GM23338 (cell line): ENCODE measurements around the gene ABAT. TPM values are rescaled to one million over a fixed set of nuclear protein-coding genes. Genes with fewer than 3 reads are reported as not detected.

Experiments used
- ATAC-seq: fragments of 200-7000 bp; cut with Tn5 transposase; 3 replicates; pipeline ENCODE4 v1.9.1; 2020
- DNase-seq: peaks from one replicate; pipeline ENCODE4 v3.0.0-alpha.2; 2015; ENCODE audit warnings: low spot score
- H2AFZ ChIP-seq: fragments of 200-600 bp; sonication (generic); 2 replicates; pipeline ENCODE4 v1.8.0; 2016; ENCODE audit warnings: antibody characterized with exemption, mild to moderate bottlenecking, moderate library complexity
- H3F3A ChIP-seq: fragments of 200-600 bp; sonication (generic); replicated peaks from 2 replicates; pipeline ENCODE4 v1.8.0; 2017; ENCODE audit warnings: antibody characterized with exemption, mixed run types, low read depth
- H3K27ac ChIP-seq: fragments of 200-600 bp; sonication (generic); 2 replicates; pipeline ENCODE4 v1.6.1; 2016; ENCODE audit warnings: low read depth
- H3K27me3 ChIP-seq: fragments of 200-600 bp; sonication (generic); 2 replicates; pipeline ENCODE4 v1.8.0; 2016; ENCODE audit warnings: mild to moderate bottlenecking, mixed run types, moderate library complexity; ENCODE audit not compliant: insufficient read depth
- H3K36me3 ChIP-seq: fragments of 200-600 bp; sonication (generic); 2 replicates; pipeline ENCODE4 v1.8.0; 2016; ENCODE audit warnings: mild to moderate bottlenecking; ENCODE audit not compliant: insufficient read depth
- H3K4me1 ChIP-seq: fragments of 200-600 bp; sonication (generic); 2 replicates; pipeline ENCODE4 v1.8.0; 2016; ENCODE audit warnings: mild to moderate bottlenecking, moderate library complexity; ENCODE audit not compliant: insufficient read depth
- H3K4me2 ChIP-seq: fragments of 200-600 bp; sonication (generic); 2 replicates; pipeline ENCODE4 v1.7.1; 2017; ENCODE audit warnings: mixed run types
- H3K4me3 ChIP-seq: fragments of 200-600 bp; sonication (generic); 2 replicates; pipeline ENCODE4 v1.6.1; 2016; ENCODE audit warnings: mixed run types
- H3K79me2 ChIP-seq: fragments of 200-600 bp; sonication (generic); replicated peaks from 2 replicates; pipeline ENCODE4 v1.8.0; 2017; ENCODE audit warnings: mild to moderate bottlenecking; ENCODE audit not compliant: insufficient read depth
- H3K9me2 ChIP-seq: fragments of 200-600 bp; sonication (generic); 2 replicates; pipeline ENCODE4 v1.8.0; 2017; ENCODE audit not compliant: insufficient read depth
- H4K20me1 ChIP-seq: fragments of 200-600 bp; sonication (generic); replicated peaks from 2 replicates; pipeline ENCODE4 v1.8.0; 2017; ENCODE audit warnings: mild to moderate bottlenecking; ENCODE audit not compliant: insufficient read depth
- H3K27ac Mint-ChIP-seq: 2 replicates; pipeline ENCODE4 v1.8.0; 2020; ENCODE audit warnings: inconsistent platforms, mild to moderate bottlenecking, moderate library complexity, mixed read lengths
- H3K27me3 Mint-ChIP-seq: 3 replicates; pipeline ENCODE4 v1.8.0; 2022; ENCODE audit warnings: low read depth, mild to moderate bottlenecking, moderate library complexity, mixed read lengths, inconsistent platforms; ENCODE audit not compliant: insufficient read depth, poor library complexity
- H3K36me3 Mint-ChIP-seq: 3 replicates; pipeline ENCODE4 v1.8.0; 2021; ENCODE audit warnings: low read depth, mild to moderate bottlenecking, inconsistent platforms, moderate library complexity, mixed read lengths
- H3K4me1 Mint-ChIP-seq: 3 replicates; pipeline ENCODE4 v1.8.0; 2020; ENCODE audit warnings: mild to moderate bottlenecking, inconsistent platforms, mixed read lengths
- H3K4me3 Mint-ChIP-seq: 3 replicates; pipeline ENCODE4 v1.8.0; 2021; ENCODE audit warnings: moderate library complexity, mild to moderate bottlenecking, inconsistent platforms, mixed read lengths
- H3K9me3 Mint-ChIP-seq: 3 replicates; pipeline ENCODE4 v1.8.0; 2020; ENCODE audit warnings: moderate library complexity, mild to moderate bottlenecking, inconsistent platforms, mixed read lengths
- CREB1 ChIP-seq: fragments of 250-450 bp; sonication (Bioruptor Pico); IDR thresholded peaks from 2 replicates; pipeline ENCODE4 v1.5.0; 2020; ENCODE audit warnings: low read depth, mild to moderate bottlenecking, moderate library complexity
- EZH2 ChIP-seq: fragments of 200-600 bp; sonication (generic); IDR thresholded peaks from one replicate; pipeline ENCODE4 v1.8.0; 2017; ENCODE audit warnings: antibody characterized with exemption, mild to moderate bottlenecking, low read depth; ENCODE audit not compliant: unreplicated experiment
- EZH2phosphoT487 ChIP-seq: fragments of 200-600 bp; sonication (generic); IDR thresholded peaks from one replicate; pipeline ENCODE4 v1.8.1; 2018; ENCODE audit warnings: antibody characterized with exemption; ENCODE audit not compliant: unreplicated experiment
- JUNB ChIP-seq: IDR thresholded peaks from one replicate; pipeline ENCODE4 v1.6.1; 2016; ENCODE audit warnings: antibody characterized with exemption; ENCODE audit not compliant: unreplicated experiment
- NANOG ChIP-seq: IDR thresholded peaks from 2 replicates; pipeline ENCODE4 v1.6.1; 2016; ENCODE audit warnings: antibody characterized with exemption, borderline replicate concordance
- POLR2AphosphoS5 ChIP-seq: IDR thresholded peaks from 2 replicates; pipeline ENCODE4 v1.6.1; 2016; ENCODE audit warnings: antibody characterized with exemption, low read depth
- STAT1 ChIP-seq: IDR thresholded peaks from one replicate; pipeline ENCODE4 v1.6.1; 2016; ENCODE audit warnings: antibody characterized with exemption; ENCODE audit not compliant: unreplicated experiment
- ZNF114 ChIP-seq: fragments of 250-450 bp; sonication (Bioruptor Pico); IDR thresholded peaks from 2 replicates; pipeline ENCODE4 v1.5.0; 2020; ENCODE audit warnings: mild to moderate bottlenecking, moderate library complexity
- ZNF331 ChIP-seq: fragments of 250-450 bp; sonication (Bioruptor Pico); IDR thresholded peaks from 2 replicates; pipeline ENCODE4 v1.5.0; 2020; ENCODE audit warnings: low read depth, mild to moderate bottlenecking, moderate library complexity
- polyA plus RNA-seq: library from polyadenylated mRNA; unstranded; fragments of >200 nt; fragmentation: Nextera tagmentation; extraction: Ambion mirVana; gene quantifications from 2 replicates; pipeline ENCODE4 v1.2.1, GENCODE V29; 2016
- total RNA-seq: library from RNA; depleted of rRNA; stranded (reverse); fragments of >200 nt; shearing (Covaris generic); gene quantifications from 2 replicates; pipeline ENCODE4 v1.2.3, GENCODE V29; 2014
- TF ChIP-seq, protein P1 (sequence below): fragments of 250-450 bp; sonication (Bioruptor Pico); IDR thresholded peaks from 2 replicates; pipeline ENCODE4 v1.5.0; 2020; ENCODE audit warnings: mild to moderate bottlenecking, moderate library complexity
- TF ChIP-seq, protein P2 (sequence below): IDR thresholded peaks from 2 replicates; pipeline ENCODE4 v1.6.1; 2016; ENCODE audit warnings: antibody characterized with exemption
- TF ChIP-seq, protein P3 (sequence below): IDR thresholded peaks from one replicate; pipeline ENCODE4 v1.6.1; 2018; ENCODE audit warnings: antibody characterized with exemption; ENCODE audit not compliant: unreplicated experiment
- TF ChIP-seq, protein P4 (sequence below), 2 experiments: fragments of 200-600 bp in 1 of 2; sonication (generic) in 1 of 2; conservative IDR thresholded peaks; 2 replicates each; pipeline versions ENCODE4 v1.5.1 to v1.6.1; 2016 to 2017; ENCODE audit warnings: antibody characterized with exemption in 2 of 2, low read depth in 2 of 2, mild to moderate bottlenecking in 2 of 2, moderate library complexity in 1 of 2

Gene ABAT
- total and polyA plus RNA-seq, 2 experiments from 2014 or later, result 4.4 to 8.8 TPM

DNA sequence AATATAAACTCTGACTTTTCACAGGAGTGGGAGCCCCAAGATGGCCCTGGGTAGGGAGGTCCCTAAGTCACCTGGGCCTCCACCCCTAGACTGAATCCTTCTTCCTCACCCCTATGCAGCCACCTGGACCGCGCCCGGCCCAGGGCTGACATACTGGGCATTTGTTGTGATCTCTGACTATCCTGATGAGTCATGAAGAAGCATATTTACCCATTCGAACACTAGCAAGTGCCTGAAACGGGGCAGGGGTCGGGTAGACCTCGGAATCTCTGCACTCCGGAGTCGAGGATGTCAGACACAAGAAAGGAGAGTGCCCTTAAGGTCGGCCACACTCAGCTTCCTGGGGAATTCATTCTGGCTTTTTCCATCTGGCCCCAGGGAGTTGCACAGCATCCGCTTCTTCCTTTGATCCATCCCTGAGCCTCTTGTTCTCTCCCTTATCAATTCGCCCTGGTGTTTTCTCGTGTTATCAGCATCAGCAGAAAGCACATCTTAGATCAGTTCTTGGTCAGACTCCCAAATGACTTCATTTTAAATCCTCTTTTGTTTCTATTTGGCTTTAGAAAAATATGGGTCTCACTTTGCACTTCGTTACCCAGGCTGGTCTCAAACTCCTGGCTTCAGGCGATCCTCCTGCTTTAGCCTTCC, 42.5 kb upstream of the ABAT start:
- Histone ChIP-seq H3F3A (0 out of 2 replicates have a peak, but pooled peaks cover 4% of the 10 kb centered on the region), H2AFZ (no peak overlapping the region), H3K9me2 (no peaks in the 10 kb centered on the region), H3K27me3 (no peaks in the 10 kb centered on the region), H3K79me2 (peaks cover 16% of the 10 kb centered on the region), H3K4me2 (no peak overlapping the region), H3K27ac (no peak overlapping the region), H3K4me3 (no peak overlapping the region), H3K4me1 (no peaks in the 10 kb centered on the region), H4K20me1 (peaks cover 33% of the 10 kb centered on the region), H3K36me3 (peaks cover 33% of the 10 kb centered on the region)
- Mint-ChIP-seq H3K9me3 (no peaks in the 10 kb centered on the region; the same call in 1 of the 3 replicates), H3K27me3 (peaks cover 2% of the 10 kb centered on the region), H3K27ac (no peak overlapping the region), H3K4me3 (no peak overlapping the region), H3K4me1 (peaks cover 2% of the 10 kb centered on the region; the same call in 1 of the 3 replicates), H3K36me3 (peaks cover 84% of the 10 kb centered on the region)
- ATAC-seq (no peak), DNase-seq (no peak)
- TF ChIP-seq, protein P1, sequence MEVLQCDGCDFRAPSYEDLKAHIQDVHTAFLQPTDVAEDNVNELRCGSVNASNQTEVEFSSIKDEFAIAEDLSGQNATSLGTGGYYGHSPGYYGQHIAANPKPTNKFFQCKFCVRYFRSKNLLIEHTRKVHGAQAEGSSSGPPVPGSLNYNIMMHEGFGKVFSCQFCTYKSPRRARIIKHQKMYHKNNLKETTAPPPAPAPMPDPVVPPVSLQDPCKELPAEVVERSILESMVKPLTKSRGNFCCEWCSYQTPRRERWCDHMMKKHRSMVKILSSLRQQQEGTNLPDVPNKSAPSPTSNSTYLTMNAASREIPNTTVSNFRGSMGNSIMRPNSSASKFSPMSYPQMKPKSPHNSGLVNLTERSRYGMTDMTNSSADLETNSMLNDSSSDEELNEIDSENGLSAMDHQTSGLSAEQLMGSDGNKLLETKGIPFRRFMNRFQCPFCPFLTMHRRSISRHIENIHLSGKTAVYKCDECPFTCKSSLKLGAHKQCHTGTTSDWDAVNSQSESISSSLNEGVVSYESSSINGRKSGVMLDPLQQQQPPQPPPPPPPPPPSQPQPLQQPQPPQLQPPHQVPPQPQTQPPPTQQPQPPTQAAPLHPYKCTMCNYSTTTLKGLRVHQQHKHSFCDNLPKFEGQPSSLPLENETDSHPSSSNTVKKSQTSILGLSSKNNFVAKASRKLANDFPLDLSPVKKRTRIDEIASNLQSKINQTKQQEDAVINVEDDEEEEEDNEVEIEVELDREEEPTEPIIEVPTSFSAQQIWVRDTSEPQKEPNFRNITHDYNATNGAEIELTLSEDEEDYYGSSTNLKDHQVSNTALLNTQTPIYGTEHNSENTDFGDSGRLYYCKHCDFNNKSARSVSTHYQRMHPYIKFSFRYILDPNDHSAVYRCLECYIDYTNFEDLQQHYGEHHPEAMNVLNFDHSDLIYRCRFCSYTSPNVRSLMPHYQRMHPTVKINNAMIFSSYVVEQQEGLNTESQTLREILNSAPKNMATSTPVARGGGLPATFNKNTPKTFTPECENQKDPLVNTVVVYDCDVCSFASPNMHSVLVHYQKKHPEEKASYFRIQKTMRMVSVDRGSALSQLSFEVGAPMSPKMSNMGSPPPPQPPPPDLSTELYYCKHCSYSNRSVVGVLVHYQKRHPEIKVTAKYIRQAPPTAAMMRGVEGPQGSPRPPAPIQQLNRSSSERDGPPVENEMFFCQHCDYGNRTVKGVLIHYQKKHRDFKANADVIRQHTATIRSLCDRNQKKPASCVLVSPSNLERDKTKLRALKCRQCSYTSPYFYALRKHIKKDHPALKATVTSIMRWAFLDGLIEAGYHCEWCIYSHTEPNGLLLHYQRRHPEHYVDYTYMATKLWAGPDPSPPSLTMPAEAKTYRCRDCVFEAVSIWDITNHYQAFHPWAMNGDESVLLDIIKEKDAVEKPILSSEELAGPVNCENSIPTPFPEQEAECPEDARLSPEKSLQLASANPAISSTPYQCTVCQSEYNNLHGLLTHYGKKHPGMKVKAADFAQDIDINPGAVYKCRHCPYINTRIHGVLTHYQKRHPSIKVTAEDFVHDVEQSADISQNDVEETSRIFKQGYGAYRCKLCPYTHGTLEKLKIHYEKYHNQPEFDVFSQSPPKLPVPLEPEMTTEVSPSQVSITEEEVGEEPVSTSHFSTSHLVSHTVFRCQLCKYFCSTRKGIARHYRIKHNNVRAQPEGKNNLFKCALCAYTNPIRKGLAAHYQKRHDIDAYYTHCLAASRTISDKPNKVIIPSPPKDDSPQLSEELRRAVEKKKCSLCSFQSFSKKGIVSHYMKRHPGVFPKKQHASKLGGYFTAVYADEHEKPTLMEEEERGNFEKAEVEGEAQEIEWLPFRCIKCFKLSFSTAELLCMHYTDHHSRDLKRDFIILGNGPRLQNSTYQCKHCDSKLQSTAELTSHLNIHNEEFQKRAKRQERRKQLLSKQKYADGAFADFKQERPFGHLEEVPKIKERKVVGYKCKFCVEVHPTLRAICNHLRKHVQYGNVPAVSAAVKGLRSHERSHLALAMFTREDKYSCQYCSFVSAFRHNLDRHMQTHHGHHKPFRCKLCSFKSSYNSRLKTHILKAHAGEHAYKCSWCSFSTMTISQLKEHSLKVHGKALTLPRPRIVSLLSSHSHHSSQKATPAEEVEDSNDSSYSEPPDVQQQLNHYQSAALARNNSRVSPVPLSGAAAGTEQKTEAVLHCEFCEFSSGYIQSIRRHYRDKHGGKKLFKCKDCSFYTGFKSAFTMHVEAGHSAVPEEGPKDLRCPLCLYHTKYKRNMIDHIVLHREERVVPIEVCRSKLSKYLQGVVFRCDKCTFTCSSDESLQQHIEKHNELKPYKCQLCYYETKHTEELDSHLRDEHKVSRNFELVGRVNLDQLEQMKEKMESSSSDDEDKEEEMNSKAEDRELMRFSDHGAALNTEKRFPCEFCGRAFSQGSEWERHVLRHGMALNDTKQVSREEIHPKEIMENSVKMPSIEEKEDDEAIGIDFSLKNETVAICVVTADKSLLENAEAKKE (CRISPR knock-in tag), result no peak
- TF ChIP-seq ZNF331, result no peak
- TF ChIP-seq EZH2phosphoT487, result no peak
- TF ChIP-seq ZNF114 (CRISPR knock-in tag), result no peak
- TF ChIP-seq CREB1, result no peak
- TF ChIP-seq NANOG, result no peak
- TF ChIP-seq JUNB, result no peak
- TF ChIP-seq, protein P2, sequence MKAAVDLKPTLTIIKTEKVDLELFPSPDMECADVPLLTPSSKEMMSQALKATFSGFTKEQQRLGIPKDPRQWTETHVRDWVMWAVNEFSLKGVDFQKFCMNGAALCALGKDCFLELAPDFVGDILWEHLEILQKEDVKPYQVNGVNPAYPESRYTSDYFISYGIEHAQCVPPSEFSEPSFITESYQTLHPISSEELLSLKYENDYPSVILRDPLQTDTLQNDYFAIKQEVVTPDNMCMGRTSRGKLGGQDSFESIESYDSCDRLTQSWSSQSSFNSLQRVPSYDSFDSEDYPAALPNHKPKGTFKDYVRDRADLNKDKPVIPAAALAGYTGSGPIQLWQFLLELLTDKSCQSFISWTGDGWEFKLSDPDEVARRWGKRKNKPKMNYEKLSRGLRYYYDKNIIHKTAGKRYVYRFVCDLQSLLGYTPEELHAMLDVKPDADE, result no peak
- TF ChIP-seq, protein P3, sequence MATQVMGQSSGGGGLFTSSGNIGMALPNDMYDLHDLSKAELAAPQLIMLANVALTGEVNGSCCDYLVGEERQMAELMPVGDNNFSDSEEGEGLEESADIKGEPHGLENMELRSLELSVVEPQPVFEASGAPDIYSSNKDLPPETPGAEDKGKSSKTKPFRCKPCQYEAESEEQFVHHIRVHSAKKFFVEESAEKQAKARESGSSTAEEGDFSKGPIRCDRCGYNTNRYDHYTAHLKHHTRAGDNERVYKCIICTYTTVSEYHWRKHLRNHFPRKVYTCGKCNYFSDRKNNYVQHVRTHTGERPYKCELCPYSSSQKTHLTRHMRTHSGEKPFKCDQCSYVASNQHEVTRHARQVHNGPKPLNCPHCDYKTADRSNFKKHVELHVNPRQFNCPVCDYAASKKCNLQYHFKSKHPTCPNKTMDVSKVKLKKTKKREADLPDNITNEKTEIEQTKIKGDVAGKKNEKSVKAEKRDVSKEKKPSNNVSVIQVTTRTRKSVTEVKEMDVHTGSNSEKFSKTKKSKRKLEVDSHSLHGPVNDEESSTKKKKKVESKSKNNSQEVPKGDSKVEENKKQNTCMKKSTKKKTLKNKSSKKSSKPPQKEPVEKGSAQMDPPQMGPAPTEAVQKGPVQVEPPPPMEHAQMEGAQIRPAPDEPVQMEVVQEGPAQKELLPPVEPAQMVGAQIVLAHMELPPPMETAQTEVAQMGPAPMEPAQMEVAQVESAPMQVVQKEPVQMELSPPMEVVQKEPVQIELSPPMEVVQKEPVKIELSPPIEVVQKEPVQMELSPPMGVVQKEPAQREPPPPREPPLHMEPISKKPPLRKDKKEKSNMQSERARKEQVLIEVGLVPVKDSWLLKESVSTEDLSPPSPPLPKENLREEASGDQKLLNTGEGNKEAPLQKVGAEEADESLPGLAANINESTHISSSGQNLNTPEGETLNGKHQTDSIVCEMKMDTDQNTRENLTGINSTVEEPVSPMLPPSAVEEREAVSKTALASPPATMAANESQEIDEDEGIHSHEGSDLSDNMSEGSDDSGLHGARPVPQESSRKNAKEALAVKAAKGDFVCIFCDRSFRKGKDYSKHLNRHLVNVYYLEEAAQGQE, result no peak
- TF ChIP-seq, protein P4, sequence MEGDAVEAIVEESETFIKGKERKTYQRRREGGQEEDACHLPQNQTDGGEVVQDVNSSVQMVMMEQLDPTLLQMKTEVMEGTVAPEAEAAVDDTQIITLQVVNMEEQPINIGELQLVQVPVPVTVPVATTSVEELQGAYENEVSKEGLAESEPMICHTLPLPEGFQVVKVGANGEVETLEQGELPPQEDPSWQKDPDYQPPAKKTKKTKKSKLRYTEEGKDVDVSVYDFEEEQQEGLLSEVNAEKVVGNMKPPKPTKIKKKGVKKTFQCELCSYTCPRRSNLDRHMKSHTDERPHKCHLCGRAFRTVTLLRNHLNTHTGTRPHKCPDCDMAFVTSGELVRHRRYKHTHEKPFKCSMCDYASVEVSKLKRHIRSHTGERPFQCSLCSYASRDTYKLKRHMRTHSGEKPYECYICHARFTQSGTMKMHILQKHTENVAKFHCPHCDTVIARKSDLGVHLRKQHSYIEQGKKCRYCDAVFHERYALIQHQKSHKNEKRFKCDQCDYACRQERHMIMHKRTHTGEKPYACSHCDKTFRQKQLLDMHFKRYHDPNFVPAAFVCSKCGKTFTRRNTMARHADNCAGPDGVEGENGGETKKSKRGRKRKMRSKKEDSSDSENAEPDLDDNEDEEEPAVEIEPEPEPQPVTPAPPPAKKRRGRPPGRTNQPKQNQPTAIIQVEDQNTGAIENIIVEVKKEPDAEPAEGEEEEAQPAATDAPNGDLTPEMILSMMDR (conservative IDR thresholded peaks at IDR 0.05; ENCODE audit: low read depth in 2 of 2), result no peak
- no peak for TF ChIP-seq EZH2
- TF ChIP-seq POLR2AphosphoS5, result no peak
- TF ChIP-seq STAT1, result no peak
